Measurements from ENCODE around the gene MESP1.

MESP1 gene

DNA sequence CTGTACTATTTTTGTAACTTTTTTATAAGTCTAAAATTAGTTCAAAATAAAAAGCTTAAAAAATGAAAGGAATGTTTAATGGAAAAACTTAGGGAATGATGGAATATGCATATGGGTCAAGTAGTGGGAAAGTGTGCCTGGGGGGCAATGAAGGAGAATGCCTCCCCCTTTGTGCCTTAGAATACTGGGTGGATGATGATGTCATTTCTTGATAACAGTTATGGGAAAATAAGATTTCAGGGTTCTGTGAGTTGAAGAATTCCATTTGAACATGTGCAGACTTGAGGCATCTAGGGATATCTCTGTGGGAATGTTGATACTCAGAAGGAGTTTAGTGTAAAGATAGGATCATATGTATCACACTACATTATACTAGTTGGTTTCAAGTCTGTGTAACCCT lies 46.6 kb downstream of the MESP1 start:
- no peak for DNase-seq

All from NCI-H2227 treated with DMSO at 0.1 percent for 48 hours (cell line).